HG03442 (cell line): ENCODE measurements around the gene HS3ST4.
"Not testable (repeated sequence)": the region's sequence is repeated elsewhere in the genome, so short reads cannot be mapped to it uniquely, and the experiment has no call there.

Experiments used
- ATAC-seq: cut with Tn5 transposase; IDR thresholded peaks from one replicate; pipeline ENCODE4 v1.9.1; 2021; ENCODE audit warnings: mild to moderate bottlenecking, moderate library complexity; ENCODE audit not compliant: unreplicated experiment

The HS3ST4 gene

GRCh38 chr16:25730396-25730795 lies 38.6 kb downstream of the HS3ST4 start:
- ATAC-seq: no peak

- no peak for ATAC-seq
These were observed 42.9 kb downstream of the HS3ST4 start for GRCh38 chr16:25734430-25735385.

- no peak for ATAC-seq
These were observed 43.9 kb downstream of the HS3ST4 start for GRCh38 chr16:25735645-25736044.

- ATAC-seq: no peak
These were observed 55.5 kb downstream of the HS3ST4 start for GRCh38 chr16:25747160-25747758.

GRCh38 chr16:25748092-25748654 lies 56.4 kb downstream of the HS3ST4 start:
- ATAC-seq: no peak

GRCh38 chr16:25750488-25751216 lies 58.9 kb downstream of the HS3ST4 start:
- ATAC-seq: no peak

- ATAC-seq: no peak
These were observed 59.6 kb downstream of the HS3ST4 start for GRCh38 chr16:25751230-25751835.

GRCh38 chr16:25764466-25764865 lies 72.7 kb downstream of the HS3ST4 start:
- no peak for ATAC-seq

GRCh38 chr16:25771216-25771615 lies 79.5 kb downstream of the HS3ST4 start:
- no peak for ATAC-seq

GRCh38 chr16:25771812-25772568 lies 80.2 kb downstream of the HS3ST4 start:
- no peak for ATAC-seq

- not testable (repeated sequence) for ATAC-seq
These were observed 84.5 kb downstream of the HS3ST4 start for GRCh38 chr16:25776214-25776613.

- no peak for ATAC-seq
These were observed 91.5 kb downstream of the HS3ST4 start for GRCh38 chr16:25783226-25783625.

GRCh38 chr16:25785361-25785760 lies 93.6 kb downstream of the HS3ST4 start:
- no peak for ATAC-seq

GRCh38 chr16:25786748-25787147 lies 95.0 kb downstream of the HS3ST4 start:
- ATAC-seq: no peak

GRCh38 chr16:25788637-25789036 lies 96.9 kb downstream of the HS3ST4 start:
- ATAC-seq: no peak

- no peak for ATAC-seq
These were observed 104.5 kb downstream of the HS3ST4 start for GRCh38 chr16:25796239-25796638.

GRCh38 chr16:25798065-25798464 lies 106.3 kb downstream of the HS3ST4 start:
- no peak for ATAC-seq

GRCh38 chr16:25799816-25800215 lies 108.1 kb downstream of the HS3ST4 start:
- ATAC-seq: no peak

- no peak for ATAC-seq
These were observed 120.5 kb downstream of the HS3ST4 start for GRCh38 chr16:25812215-25812614.

GRCh38 chr16:25817295-25817694 lies 125.5 kb downstream of the HS3ST4 start:
- no peak for ATAC-seq
